HG02763 (cell line): ENCODE data around the gene TCEA2.

Experiments
- ATAC-seq: cut with Tn5 transposase; IDR thresholded peaks from one replicate; pipeline ENCODE4 v1.9.1; 2021; ENCODE audit warnings: mild to moderate bottlenecking, moderate library complexity; ENCODE audit not compliant: unreplicated experiment

The TCEA2 gene

DNA sequence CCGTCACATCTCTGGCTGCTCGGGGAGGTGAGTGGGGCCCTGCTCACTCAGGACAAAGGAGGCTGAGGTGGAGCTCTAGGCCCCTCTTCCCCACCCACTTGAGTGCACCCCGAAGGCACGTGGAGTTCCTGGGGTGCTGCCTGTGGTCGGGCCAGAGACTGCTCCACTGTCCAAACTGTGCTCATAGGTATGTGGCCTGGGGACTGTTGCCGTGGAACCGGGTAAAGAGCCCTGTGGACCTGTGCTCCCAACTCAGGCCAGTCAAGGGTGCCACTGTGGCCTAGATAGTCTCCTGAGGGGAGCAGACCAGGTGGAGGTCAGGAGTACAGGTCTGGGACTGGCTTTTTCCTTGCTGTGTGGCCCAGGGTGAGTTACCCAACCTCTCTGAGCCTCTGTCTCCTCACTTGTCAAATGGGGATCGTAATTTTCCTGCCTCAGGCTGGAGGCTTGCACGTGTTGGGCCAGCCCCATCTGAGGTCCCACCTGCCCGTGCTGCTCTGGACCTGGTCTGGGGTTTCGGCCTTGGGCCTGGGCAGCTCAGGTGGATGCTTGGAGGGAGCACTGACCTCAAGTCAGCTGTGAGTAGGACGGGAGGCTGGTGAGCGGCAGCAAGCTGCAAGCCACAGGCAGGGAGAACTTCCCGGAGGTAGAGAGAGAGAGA, 56.8 kb downstream of the TCEA2 start:
- ATAC-seq, result no peak

DNA sequence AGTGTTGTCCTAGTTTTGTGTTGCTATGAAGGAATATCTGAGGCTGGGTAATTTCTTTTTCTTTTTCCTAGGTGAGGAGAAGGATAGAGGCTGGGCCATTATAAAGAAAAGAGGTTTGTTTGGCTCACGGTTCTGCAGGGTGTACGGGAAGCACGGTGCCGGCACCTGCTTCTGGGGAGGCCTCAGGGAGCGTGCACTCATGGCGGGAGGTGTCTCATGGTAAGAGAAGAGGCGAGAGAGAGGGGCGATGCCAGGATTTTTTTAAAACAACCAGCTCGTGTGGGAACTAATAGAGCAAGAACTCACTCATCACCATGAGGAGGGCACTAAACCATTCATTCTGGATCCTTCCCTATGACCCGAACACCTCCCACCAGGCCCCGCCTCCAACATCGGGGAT, 58.6 kb downstream of the TCEA2 start:
- ATAC-seq, result no peak
